Adrenal gland (tissue), 12 donors: ENCODE results near the gene ANK2. TPM values are rescaled to one million over a fixed set of nuclear protein-coding genes. Genes with fewer than 3 reads are reported as not detected.

Source experiments
- DNase-seq, 7 donors: peaks; one replicate each; pipeline ENCODE4 v3.0.0-alpha.2; 2019 to 2020
- H3K27ac ChIP-seq, 5 donors: fragments of 200-600 bp; sonication (generic) in 4 of 5; 1 replicate in 3 of 5; 2 replicates in 2 of 5; pipeline versions ENCODE4 v1.5.1 to v1.8.0; 2016 to 2020; ENCODE audit warnings: mild to moderate bottlenecking in 1 of 5
- H3K27me3 ChIP-seq: fragments of 200-600 bp; 2 replicates; pipeline ENCODE4 v1.8.0; 2021
- H3K36me3 ChIP-seq, 2 donors: fragments of 200-600 bp; replicated peaks in 1 of 2; 1 replicate in 1 of 2; 2 replicates in 1 of 2; pipeline versions ENCODE4 v1.5.1 to v1.8.0; 2018 to 2022
- H3K4me1 ChIP-seq, 2 donors: fragments of 200-600 bp; replicated peaks in 1 of 2; 1 replicate in 1 of 2; 2 replicates in 1 of 2; pipeline versions ENCODE4 v1.5.1 to v1.8.0; 2018 to 2021
- H3K4me3 ChIP-seq, 4 donors: fragments of 200-600 bp; sonication (generic) in 3 of 4; one replicate each; pipeline ENCODE4 v1.5.1; 2016 to 2018
- H3K9me3 ChIP-seq, 3 donors: fragments of 200-600 bp; sonication (generic) in 1 of 3; replicated peaks in 1 of 3; 1 replicate in 2 of 3; 2 replicates in 1 of 3; pipeline versions ENCODE4 v1.5.1 to v1.8.0; 2016 to 2021
- POLR2A ChIP-seq, 2 donors: fragments of 450-650 bp; IDR thresholded peaks; one replicate each; pipeline ENCODE4 v1.6.1; 2017; ENCODE audit warnings: antibody characterized with exemption in 2 of 2, mild to moderate bottlenecking in 2 of 2, moderate library complexity in 1 of 2
- WGBS, 4 donors: extraction: QIAGEN DNeasy Blood & Tissue Kit in 2 of 4; methylation state at CpG; one replicate each; pipeline versions ENCODE4 v1.1.5 to v1.1.7; 2013 to 2017; 5-methylcytosine and 5-hydroxymethylcytosine counted together
- intact Hi-C, 2 donors: fragments of 100-400 bp; cut with DNase I; formaldehyde crosslinking; loops; one replicate each; pipeline versions ENCODE4 v1.14.1 to v1.15.0; 2022 to 2023
- polyA plus RNA-seq, 3 donors: library from polyadenylated mRNA; stranded (reverse); fragments of 200-250 nt in 2 of 3; fragments of 350-450 nt in 1 of 3; fragmentation: Illumina TruSeq in 1 of 3; extraction: RNeasy Lipid Tissue Mini Kit (QIAGEN cat#74804) in 1 of 3; gene quantifications; one replicate each; pipeline ENCODE4 v1.2.3, GENCODE V29; 2013 to 2014
- total RNA-seq, 9 donors: library from RNA; depleted of rRNA in 4 of 9; stranded (reverse); fragments of >200 nt in 4 of 9; fragments of 120-200 nt in 1 of 9; fragmentation: NEBNext Ultra II Directional in 1 of 9; extraction: Animal tissue kit (Norgen Biotek cat#: 25700) in 1 of 9; gene quantifications; one replicate each; pipeline versions ENCODE4 v1.1.0 to v1.2.4, GENCODE V29; 2013 to 2023
- TF ChIP-seq, protein P1 (sequence below), 6 experiments: fragments of 450-650 bp in 4 of 6; fragments of 200-600 bp in 2 of 6; sonication (generic) in 1 of 6; IDR thresholded peaks; 1 replicate in 5 of 6; 2 replicates in 1 of 6; pipeline versions ENCODE4 v1.5.1 to v1.8.0; 2016 to 2021; ENCODE audit warnings: antibody characterized with exemption in 6 of 6, mild to moderate bottlenecking in 2 of 6, moderate library complexity in 1 of 6
- donor health status: healthy with polysubstance abuse.
- donor health status: Bipolar disorder and iron deficiency.
- donor health status: DM: yes; HTN: yes; CAD: no.
- donor health status: DM: no; HTN: no; CAD: no.
- donor health status: DM: no; HTN: no; CAD: no.
- donor health status: DM: yes; HTN: yes; CAD: no.

Gene ANK2
- total and polyA plus RNA-seq, 12 donors, result 6.5 to 229 (median 56.1) TPM

- Histone ChIP-seq H3K27me3 (no peaks in the 10 kb centered on the region), H3K27ac (no peak overlapping the region), H3K4me3 (no peak overlapping the region), H3K4me1 (peaks cover 0 to 15% of the 10 kb centered on the region in 2 donors), H3K9me3 (no peaks in the 10 kb centered on the region), H3K36me3 (no peaks in the 10 kb centered on the region)
- intact Hi-C loops, result no loop called here
- DNase-seq, result no peak
- TF ChIP-seq, protein P1, sequence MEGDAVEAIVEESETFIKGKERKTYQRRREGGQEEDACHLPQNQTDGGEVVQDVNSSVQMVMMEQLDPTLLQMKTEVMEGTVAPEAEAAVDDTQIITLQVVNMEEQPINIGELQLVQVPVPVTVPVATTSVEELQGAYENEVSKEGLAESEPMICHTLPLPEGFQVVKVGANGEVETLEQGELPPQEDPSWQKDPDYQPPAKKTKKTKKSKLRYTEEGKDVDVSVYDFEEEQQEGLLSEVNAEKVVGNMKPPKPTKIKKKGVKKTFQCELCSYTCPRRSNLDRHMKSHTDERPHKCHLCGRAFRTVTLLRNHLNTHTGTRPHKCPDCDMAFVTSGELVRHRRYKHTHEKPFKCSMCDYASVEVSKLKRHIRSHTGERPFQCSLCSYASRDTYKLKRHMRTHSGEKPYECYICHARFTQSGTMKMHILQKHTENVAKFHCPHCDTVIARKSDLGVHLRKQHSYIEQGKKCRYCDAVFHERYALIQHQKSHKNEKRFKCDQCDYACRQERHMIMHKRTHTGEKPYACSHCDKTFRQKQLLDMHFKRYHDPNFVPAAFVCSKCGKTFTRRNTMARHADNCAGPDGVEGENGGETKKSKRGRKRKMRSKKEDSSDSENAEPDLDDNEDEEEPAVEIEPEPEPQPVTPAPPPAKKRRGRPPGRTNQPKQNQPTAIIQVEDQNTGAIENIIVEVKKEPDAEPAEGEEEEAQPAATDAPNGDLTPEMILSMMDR (IDR thresholded peaks at IDR 0.05), result no peak
- TF ChIP-seq POLR2A (IDR thresholded peaks at IDR 0.05), result no peak
Measured at GRCh38 chr4:113148925-113149324, 99.5 kb downstream of the ANK2 start.

- Histone ChIP-seq H3K4me1 (no peaks in the 10 kb centered on the region), H3K36me3 (no peaks in the 10 kb centered on the region), H3K27ac (no peak overlapping the region), H3K4me3 (no peak overlapping the region), H3K9me3 (no peaks in the 10 kb centered on the region), H3K27me3 (no peaks in the 10 kb centered on the region)
- intact Hi-C loops, result no loop called here
- DNase-seq, result no peak
- WGBS, 4 donors, result 85 to 96% (median 88%) methylated on average over 2 of the region's 2 CpGs
- TF ChIP-seq, protein P1 (IDR thresholded peaks at IDR 0.05), result no peak
- no peak for TF ChIP-seq POLR2A (IDR thresholded peaks at IDR 0.05)
Measured at GRCh38 chr4:113153529-113154101, 104.2 kb downstream of the ANK2 start.

GRCh38 chr4:113154281-113154680 lies 104.8 kb downstream of the ANK2 start:
- H3K36me3 ChIP-seq, result no peaks in the 10 kb centered on the region
- H3K4me1 ChIP-seq, result no peaks in the 10 kb centered on the region
- no peak for TF ChIP-seq POLR2A (IDR thresholded peaks at IDR 0.05)
- TF ChIP-seq, protein P1 (IDR thresholded peaks at IDR 0.05), result no peak
- DNase-seq, result no peak
- H3K4me3 ChIP-seq, result no peak overlapping the region
- 88 to 100% (median 93%) methylated on average over 1 of the region's 1 CpG for WGBS, 4 donors
- no peak overlapping the region for H3K27ac ChIP-seq
- no peaks in the 10 kb centered on the region for H3K27me3 ChIP-seq
- intact Hi-C loops, result no loop called here
- no peaks in the 10 kb centered on the region for H3K9me3 ChIP-seq

DNA sequence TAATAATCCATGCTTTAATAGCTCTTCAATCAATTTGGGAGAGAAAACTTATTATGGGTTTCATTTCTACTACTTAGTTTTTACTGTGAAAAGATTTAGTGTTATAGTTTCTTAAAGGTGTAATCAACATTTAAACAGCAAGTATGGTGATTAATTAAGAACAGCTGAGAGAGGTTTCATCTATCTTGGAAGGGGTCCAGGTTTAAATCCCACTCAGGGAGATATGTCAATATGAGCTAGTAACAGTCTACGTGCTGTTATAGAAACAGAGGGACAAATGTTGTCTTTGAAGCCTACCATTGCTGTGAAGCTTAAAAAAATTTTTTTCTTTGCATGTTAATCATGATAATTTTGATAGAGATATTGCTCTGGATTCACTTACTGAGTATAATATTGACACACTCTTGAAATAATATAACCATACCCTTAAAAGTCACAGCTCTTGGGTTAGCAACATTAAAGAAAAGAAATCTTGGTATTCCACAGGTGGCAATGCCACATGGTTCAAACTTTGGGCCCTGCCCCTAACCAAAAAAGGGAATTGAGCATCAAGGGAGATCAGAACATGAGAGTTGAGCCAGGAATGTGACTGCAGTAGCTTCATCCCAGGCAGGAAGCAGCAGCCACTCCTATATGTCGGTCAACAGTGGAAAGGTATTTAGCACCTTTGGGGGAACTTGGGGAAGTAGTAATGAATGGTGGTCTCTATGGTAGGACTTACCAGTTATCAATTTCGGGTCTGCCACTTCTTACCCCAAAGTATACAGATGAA lies 107.8 kb downstream of the ANK2 start:
- H3K9me3 ChIP-seq, result no peaks in the 10 kb centered on the region
- intact Hi-C loops, result no loop called here
- H3K4me1 ChIP-seq, result peaks cover 0 to 8% of the 10 kb centered on the region in 2 donors
- WGBS, 4 donors, result 27 to 62% (median 41%) methylated on average over 3 of the region's 3 CpGs
- no peak overlapping the region for H3K4me3 ChIP-seq
- no peaks in the 10 kb centered on the region for H3K27me3 ChIP-seq
- TF ChIP-seq POLR2A (IDR thresholded peaks at IDR 0.05), result no peak
- TF ChIP-seq, protein P1 (IDR thresholded peaks at IDR 0.05), result no peak
- DNase-seq, result no peak
- no peaks in the 10 kb centered on the region for H3K36me3 ChIP-seq
- H3K27ac ChIP-seq, result no peak overlapping the region
